Esophagus squamous epithelium (tissue), 5 donors: ENCODE results near the gene TESMIN. TPM values are rescaled to one million over a fixed set of nuclear protein-coding genes. Genes with fewer than 3 reads are reported as not detected.

Source experiments
- DNase-seq: peaks from one replicate; lab custom pipeline; 2025; lab: John Stamatoyannopoulos, UW
- H3K27ac ChIP-seq, 4 donors: fragments of 200-600 bp; sonication (generic); one replicate each; pipeline ENCODE4 v1.5.1; 2016 to 2019; ENCODE audit warnings: mild to moderate bottlenecking in 1 of 4
- H3K27me3 ChIP-seq, 4 donors: fragments of 200-600 bp; sonication (generic); 1 replicate in 3 of 4; 2 replicates in 1 of 4; pipeline versions ENCODE4 v1.5.1 to v1.6.0; 2017 to 2021; ENCODE audit warnings: antibody characterized with exemption in 1 of 4
- H3K36me3 ChIP-seq, 3 donors: fragments of 200-600 bp; sonication (generic); one replicate each; pipeline ENCODE4 v1.5.1; 2016 to 2019
- H3K4me1 ChIP-seq, 3 donors: fragments of 200-600 bp; sonication (generic); one replicate each; pipeline ENCODE4 v1.5.1; 2017 to 2019
- H3K4me3 ChIP-seq, 4 donors: fragments of 200-600 bp; sonication (generic); 1 replicate in 3 of 4; 2 replicates in 1 of 4; pipeline ENCODE4 v1.5.1; 2016 to 2019; ENCODE audit warnings: mild to moderate bottlenecking in 2 of 4, moderate library complexity in 1 of 4
- H3K9me3 ChIP-seq, 3 donors: fragments of 200-600 bp; sonication (generic); one replicate each; pipeline ENCODE4 v1.5.1; 2016 to 2019
- POLR2A ChIP-seq, 4 donors: fragments of 450-650 bp; IDR thresholded peaks; one replicate each; pipeline ENCODE4 v1.6.1; 2017; ENCODE audit warnings: antibody characterized with exemption in 4 of 4, mild to moderate bottlenecking in 4 of 4, moderate library complexity in 3 of 4
- WGBS, 2 donors: methylation state at CpG; one replicate each; pipeline ENCODE4 v1.1.5; 2018; 5-methylcytosine and 5-hydroxymethylcytosine counted together
- intact Hi-C: fragments of 100-400 bp; cut with DNase I; formaldehyde crosslinking; loops from one replicate; pipeline ENCODE4 v1.15.0; 2022
- total RNA-seq, 4 donors: library from RNA; depleted of rRNA; stranded (reverse); fragments of >200 nt; gene quantifications; one replicate each; pipeline ENCODE4 v1.1.0, GENCODE V29; 2016
- TF ChIP-seq, protein P1 (sequence below), 6 experiments: fragments of 450-650 bp in 4 of 6; fragments of 200-600 bp in 2 of 6; sonication (generic) in 2 of 6; IDR thresholded peaks; one replicate each; pipeline ENCODE4 v1.5.1; 2016 to 2019; ENCODE audit warnings: antibody characterized with exemption in 6 of 6, mild to moderate bottlenecking in 4 of 6, moderate library complexity in 4 of 6
- donor health status: DM: yes; HTN: yes; CAD: no.

Gene TESMIN
- total RNA-seq, 4 donors from 2014 or later, result 3.1 to 5.3 (median 4.4) TPM

DNA sequence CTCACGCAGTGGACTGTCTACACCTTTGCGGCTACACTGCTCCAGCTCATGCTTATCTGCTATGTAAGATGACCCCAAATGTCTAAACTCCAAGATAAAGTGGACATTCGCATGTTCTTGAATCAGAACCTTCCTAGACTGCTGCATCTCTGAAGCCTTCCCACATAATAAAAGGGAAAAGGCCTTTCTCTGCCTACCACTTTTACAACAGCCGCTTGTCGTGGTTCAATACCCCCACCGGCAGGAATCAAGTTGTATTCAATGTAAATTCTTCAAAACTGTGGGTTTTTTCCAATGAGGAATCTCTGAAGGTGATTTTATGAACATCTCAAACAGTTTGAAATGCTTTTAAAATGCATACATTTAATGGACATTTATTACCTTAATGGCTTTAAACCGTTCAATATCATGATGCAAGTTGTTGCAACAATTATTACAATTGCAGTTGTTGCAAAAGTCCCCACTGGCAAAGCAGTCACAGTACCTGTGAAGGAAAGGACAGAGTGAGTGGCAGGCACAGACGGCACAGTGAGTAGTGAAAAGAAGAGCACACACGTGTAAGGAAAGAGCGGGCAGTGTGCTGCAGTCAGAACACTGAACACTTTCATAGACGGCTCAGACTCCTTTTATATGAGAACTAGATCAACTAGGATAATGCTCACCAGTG lies 35.7 kb downstream of the TESMIN start:
- WGBS, 2 donors, result 87 to 89% methylated on average over 11 of the region's 11 CpGs
- intact Hi-C loops, result no loop called here
- Histone ChIP-seq H3K9me3 (no peaks in the 10 kb centered on the region), H3K4me3 (no peak overlapping the region), H3K27me3 (no peaks in the 10 kb centered on the region), H3K27ac (no peak overlapping the region), H3K4me1 (no peaks in the 10 kb centered on the region), H3K36me3 (no peaks in the 10 kb centered on the region)
- no peak for DNase-seq
- TF ChIP-seq POLR2A (IDR thresholded peaks at IDR 0.05), result no peak
- TF ChIP-seq, protein P1, sequence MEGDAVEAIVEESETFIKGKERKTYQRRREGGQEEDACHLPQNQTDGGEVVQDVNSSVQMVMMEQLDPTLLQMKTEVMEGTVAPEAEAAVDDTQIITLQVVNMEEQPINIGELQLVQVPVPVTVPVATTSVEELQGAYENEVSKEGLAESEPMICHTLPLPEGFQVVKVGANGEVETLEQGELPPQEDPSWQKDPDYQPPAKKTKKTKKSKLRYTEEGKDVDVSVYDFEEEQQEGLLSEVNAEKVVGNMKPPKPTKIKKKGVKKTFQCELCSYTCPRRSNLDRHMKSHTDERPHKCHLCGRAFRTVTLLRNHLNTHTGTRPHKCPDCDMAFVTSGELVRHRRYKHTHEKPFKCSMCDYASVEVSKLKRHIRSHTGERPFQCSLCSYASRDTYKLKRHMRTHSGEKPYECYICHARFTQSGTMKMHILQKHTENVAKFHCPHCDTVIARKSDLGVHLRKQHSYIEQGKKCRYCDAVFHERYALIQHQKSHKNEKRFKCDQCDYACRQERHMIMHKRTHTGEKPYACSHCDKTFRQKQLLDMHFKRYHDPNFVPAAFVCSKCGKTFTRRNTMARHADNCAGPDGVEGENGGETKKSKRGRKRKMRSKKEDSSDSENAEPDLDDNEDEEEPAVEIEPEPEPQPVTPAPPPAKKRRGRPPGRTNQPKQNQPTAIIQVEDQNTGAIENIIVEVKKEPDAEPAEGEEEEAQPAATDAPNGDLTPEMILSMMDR (IDR thresholded peaks at IDR 0.05), result no peak

DNA sequence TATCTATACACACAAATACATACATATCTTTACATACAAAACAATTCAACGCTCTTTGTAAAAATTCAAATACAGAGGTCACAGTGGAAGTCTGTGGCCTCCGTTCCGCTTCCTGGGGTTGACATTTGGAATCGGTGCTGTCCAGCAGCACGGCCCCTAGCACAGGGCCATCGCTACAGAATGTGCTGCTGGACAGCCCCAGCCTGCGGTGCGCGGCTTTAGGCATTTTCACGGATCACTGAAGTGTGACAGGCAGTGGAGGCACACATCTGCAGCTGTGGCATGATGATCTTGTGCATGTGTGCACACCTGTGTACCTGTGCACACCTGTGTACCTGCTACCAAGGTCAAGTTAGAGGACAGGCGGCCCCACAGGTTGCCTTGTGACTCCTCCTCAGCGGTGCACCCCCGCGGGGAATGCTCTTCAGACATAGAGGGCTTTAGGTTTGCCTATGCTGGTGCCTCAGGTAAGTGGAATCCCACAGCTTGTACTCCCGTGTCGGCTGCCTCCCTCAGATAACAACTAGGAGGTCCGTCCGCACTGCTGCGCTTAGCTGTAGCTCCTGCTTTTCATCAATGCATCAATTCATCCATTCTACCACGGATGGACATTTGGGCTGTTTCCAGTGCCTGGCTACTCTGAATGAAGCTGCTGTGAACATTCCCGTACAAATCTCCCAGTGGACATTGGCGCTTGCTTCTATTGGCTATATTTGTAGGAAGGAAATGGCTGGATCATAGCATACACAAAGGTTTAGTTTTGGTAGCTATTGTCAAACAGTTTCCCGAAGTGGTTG lies 37.1 kb downstream of the TESMIN start:
- H3K27ac ChIP-seq, result no peak overlapping the region
- no peak for DNase-seq
- no peak overlapping the region for H3K4me3 ChIP-seq
- no peaks in the 10 kb centered on the region for H3K4me1 ChIP-seq
- no peaks in the 10 kb centered on the region for H3K36me3 ChIP-seq
- no peaks in the 10 kb centered on the region for H3K9me3 ChIP-seq
- intact Hi-C loops, result no loop called here
- WGBS, 2 donors, result 78 to 88% methylated on average over 19 to 20 of the region's 23 CpGs
- H3K27me3 ChIP-seq, result no peaks in the 10 kb centered on the region
- no peak for TF ChIP-seq POLR2A (IDR thresholded peaks at IDR 0.05)
- TF ChIP-seq, protein P1 (IDR thresholded peaks at IDR 0.05), result no peak

DNA sequence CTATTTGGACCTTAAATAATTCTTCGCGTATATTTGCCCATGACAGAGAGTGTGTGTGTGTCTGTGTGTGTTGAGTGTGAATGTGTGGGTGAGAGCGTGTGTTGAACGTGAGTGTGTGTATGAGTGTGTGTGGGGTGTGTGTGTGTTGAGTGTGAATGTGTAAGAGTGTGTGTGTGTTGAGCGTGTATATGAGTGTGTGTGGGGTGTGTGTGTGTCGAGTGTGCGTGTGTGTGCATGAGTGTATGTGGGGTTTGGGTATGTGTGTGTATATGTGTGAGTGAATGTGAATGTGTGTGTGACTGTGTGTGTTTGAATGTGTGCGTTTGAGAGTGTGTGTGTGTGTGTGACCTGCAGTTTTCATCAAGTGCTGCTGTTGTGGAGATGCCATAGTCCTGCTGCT lies 40.2 kb downstream of the TESMIN start:
- Histone ChIP-seq H3K9me3 (no peaks in the 10 kb centered on the region), H3K4me3 (no peak overlapping the region), H3K27ac (no peak overlapping the region), H3K36me3 (no peaks in the 10 kb centered on the region), H3K4me1 (no peaks in the 10 kb centered on the region), H3K27me3 (no peaks in the 10 kb centered on the region)
- intact Hi-C loops, result no loop called here
- WGBS, 2 donors, result 88 to 90% methylated on average over 8 of the region's 8 CpGs
- TF ChIP-seq POLR2A (IDR thresholded peaks at IDR 0.05), result no peak
- TF ChIP-seq, protein P1 (IDR thresholded peaks at IDR 0.05), result no peak
- no peak for DNase-seq

DNA sequence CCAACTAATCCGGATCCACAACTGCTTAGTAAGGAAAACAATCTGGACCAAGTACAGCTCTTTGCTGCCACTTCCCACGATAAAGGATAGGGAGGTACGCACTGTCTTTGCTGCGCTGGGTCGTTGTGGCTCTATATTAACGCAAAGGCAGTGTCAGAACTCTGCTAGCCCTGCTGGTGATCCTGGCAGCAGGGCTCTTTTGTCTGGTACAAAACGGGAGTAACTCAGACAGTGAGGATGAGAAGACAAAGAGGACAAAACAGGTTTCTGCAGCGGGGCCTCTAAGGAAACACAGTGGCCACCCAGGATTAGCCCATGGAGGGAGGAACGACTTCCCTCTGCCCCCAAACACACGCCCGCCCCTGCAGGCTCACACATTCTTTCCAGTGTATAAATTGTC lies 40.9 kb downstream of the TESMIN start:
- intact Hi-C loops, result no loop called here
- WGBS, 2 donors, result 75 to 84% methylated on average over 11 of the region's 11 CpGs
- Histone ChIP-seq H3K27ac (no peak overlapping the region), H3K36me3 (no peaks in the 10 kb centered on the region), H3K27me3 (no peaks in the 10 kb centered on the region), H3K4me3 (no peak overlapping the region), H3K9me3 (no peaks in the 10 kb centered on the region), H3K4me1 (no peaks in the 10 kb centered on the region)
- no peak for DNase-seq
- TF ChIP-seq POLR2A (IDR thresholded peaks at IDR 0.05), result no peak
- TF ChIP-seq, protein P1 (IDR thresholded peaks at IDR 0.05), result no peak

DNA sequence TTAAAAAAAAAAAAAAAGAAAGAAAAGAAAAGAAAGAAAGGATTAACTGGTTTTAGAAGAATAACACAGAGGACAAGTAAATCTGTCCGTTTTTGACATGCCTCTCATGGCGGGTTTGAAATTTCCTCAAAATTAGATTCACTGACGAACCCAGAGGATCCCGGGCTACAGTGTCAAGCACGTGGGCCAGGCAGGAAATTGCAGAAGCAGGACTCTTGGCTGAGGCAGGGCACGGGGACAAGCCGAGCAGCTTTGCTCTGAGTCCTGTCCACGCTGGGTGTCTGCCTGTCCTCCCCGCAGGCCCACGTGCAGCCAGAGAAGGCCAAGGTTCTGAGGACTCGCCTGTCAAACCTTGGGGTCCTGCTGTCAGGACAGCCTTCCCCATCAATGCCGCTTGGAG lies 42.3 kb downstream of the TESMIN start:
- 82 to 86% methylated on average over 6 to 12 of the region's 12 CpGs for WGBS, 2 donors
- Histone ChIP-seq H3K36me3 (no peaks in the 10 kb centered on the region), H3K27ac (no peak overlapping the region), H3K4me1 (no peaks in the 10 kb centered on the region), H3K9me3 (no peaks in the 10 kb centered on the region), H3K27me3 (peaks cover 0 to 10% (median 0%) of the 10 kb centered on the region in 4 donors), H3K4me3 (no peak overlapping the region)
- no peak for DNase-seq
- TF ChIP-seq, protein P1 (IDR thresholded peaks at IDR 0.05), result no peak
- TF ChIP-seq POLR2A (IDR thresholded peaks at IDR 0.05), result no peak
- intact Hi-C loops, result no loop called here
